Measurements from ENCODE around the gene TEC. TPM values are rescaled to one million over a fixed set of nuclear protein-coding genes. Genes with fewer than 3 reads are reported as not detected.

TEC gene
- total and polyA plus RNA-seq, 9 of the 15 experiments (the other 6 are each of a cell fraction or from before 2014, with no cell fraction given): 5.3 to 14.7 (median 8.8) TPM

GRCh38 chr4:48203819-48204218 is 65.8 kb downstream of the TEC start (continued):
- TF ChIP-seq ATF6 (CRISPR knock-in tag; IDR thresholded peaks at IDR 0.05) (no peak), TSC22D4 (tag; IDR thresholded peaks at IDR 0.05) (no peak), TARDBP (IDR thresholded peaks at IDR 0.05) (peak; percentile 84), ZFP91 (CRISPR knock-in tag; IDR thresholded peaks at IDR 0.05) (no peak), PHF20 (IDR thresholded peaks at IDR 0.05; ENCODE audit: partially characterized antibody) (peak; percentile 41), RBM14 (IDR thresholded peaks at IDR 0.05; ENCODE audit: borderline replicate concordance, insufficient read depth, low read depth, low read length) (no peak), HDAC6 (IDR thresholded peaks at IDR 0.05; ENCODE audit: low read depth, low read length) (no peak), THRAP3 (IDR thresholded peaks at IDR 0.05; ENCODE audit: borderline replicate concordance) (no peak), ZC3H8 (IDR thresholded peaks at IDR 0.05) (no peak), ZNF175 (CRISPR knock-in tag; IDR thresholded peaks at IDR 0.05; ENCODE audit: low read depth) (peak; percentile 80; the same call in 1 of the 2 replicates), MECOM (CRISPR knock-in tag; IDR thresholded peaks at IDR 0.05) (no peak), POLR3G (IDR thresholded peaks at IDR 0.05; ENCODE audit: extremely low read depth, insufficient read length, insufficient replicate concordance) (no peak), RERE (CRISPR knock-in tag; IDR thresholded peaks at IDR 0.05; ENCODE audit: borderline replicate concordance) (no peak; the same call in 1 of the 2 replicates), POU5F1 (IDR thresholded peaks at IDR 0.05; ENCODE audit: borderline replicate concordance, low read depth, low read length, partially characterized antibody) (no peak), CAMTA2 (CRISPR knock-in tag; conservative IDR thresholded peaks at IDR 0.05) (no peak), MCM7 (IDR thresholded peaks at IDR 0.05) (no peak), ZNF589 (CRISPR knock-in tag; IDR thresholded peaks at IDR 0.05; ENCODE audit: low read depth) (peak; percentile 94), POLR2A (conservative IDR thresholded peaks at IDR 0.05) (no peak), CBX8 (IDR thresholded peaks at IDR 0.05; ENCODE audit: borderline replicate concordance, extremely low read depth, low read depth, low read length, poor library complexity, severe bottlenecking) (no peak), ZNF561 (CRISPR knock-in tag; conservative IDR thresholded peaks at IDR 0.05) (no peak), TGIF2 (CRISPR knock-in tag; IDR thresholded peaks at IDR 0.05) (no peak), ZFP30 (CRISPR knock-in tag; IDR thresholded peaks at IDR 0.05; ENCODE audit: borderline replicate concordance) (no peak)

Measured in K562 (cell line).